Stimulated activated CD4-positive, alpha-beta T cell treated with anti-CD3 and anti-CD28 coated beads, Interleukin-1b, Interleukin-23, amount 100 ng/mL, for 4 hours (primary cell): ENCODE data around the gene OR6K6.

Experiments
- DNase-seq, 2 donors: peaks; one replicate each; pipeline ENCODE4 v3.0.0-alpha.2; 2020; ENCODE audit warnings: low read depth in 2 of 2

The OR6K6 gene, protein sequence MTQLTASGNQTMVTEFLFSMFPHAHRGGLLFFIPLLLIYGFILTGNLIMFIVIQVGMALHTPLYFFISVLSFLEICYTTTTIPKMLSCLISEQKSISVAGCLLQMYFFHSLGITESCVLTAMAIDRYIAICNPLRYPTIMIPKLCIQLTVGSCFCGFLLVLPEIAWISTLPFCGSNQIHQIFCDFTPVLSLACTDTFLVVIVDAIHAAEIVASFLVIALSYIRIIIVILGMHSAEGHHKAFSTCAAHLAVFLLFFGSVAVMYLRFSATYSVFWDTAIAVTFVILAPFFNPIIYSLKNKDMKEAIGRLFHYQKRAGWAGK

DNA sequence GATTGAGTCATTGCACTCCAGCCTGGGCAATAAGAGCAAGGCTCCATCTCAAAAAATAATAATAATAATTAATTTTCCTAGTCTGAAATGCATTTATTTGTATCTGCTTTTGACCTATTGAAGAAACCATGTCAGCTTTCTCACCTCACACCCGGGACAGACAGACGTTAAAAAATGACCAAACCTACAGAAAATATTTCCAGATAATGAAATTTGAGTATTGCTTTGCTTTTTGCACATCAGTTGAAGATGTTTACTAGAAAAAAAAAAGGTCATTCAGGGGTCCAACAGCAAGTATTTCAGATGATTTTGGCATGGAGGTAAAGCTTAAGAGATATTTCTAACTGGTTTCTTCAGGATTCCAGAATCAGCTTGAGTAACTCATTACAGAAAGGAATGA is at the start of gene OR6K6:
Gene OR6K6, plus strand, starts transcription at position 301 of the 400 bp plus-strand sequence. CDS start 168 bp downstream, outside the sequence.
- DNase-seq = no peak

DNA sequence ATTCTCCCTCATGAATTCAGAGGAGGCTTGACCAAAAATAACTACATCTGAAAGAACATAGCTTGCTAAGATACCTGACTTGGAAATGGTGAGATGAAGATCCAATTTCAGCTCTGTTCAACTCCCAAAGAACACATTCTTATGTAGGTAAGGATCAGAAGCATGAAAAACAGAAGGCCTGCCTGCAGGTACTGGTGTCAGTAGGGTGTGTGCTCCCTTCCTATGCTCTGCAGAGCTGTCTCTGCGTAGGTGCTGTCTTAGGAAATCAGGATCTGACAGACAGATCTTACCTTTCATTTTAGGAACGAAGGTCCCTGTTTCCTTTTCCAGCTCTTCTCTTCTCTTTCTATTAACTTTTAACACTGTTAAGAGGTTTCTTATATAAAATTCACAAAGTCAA is 48.4 kb upstream of the OR6K6 start:
- DNase-seq = no peak

DNA sequence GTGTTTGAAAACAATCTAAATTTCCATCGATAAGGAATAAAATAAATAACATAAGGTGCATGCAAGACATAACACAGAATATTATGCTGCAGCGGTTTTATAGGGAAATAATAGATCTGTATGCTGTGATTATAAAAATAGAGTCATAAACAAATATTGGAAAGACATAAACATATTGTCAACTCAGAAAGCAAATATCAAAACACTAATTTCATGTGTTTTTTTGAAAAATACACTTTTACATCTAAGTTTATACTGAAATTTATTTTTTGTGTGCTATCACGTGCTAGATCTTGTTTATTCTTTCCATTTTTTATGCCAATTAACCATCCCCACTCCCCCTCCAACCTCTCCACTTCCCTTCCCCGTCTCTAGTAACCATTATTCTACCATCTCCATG is 43.4 kb upstream of the OR6K6 start:
- no peak for DNase-seq

DNA sequence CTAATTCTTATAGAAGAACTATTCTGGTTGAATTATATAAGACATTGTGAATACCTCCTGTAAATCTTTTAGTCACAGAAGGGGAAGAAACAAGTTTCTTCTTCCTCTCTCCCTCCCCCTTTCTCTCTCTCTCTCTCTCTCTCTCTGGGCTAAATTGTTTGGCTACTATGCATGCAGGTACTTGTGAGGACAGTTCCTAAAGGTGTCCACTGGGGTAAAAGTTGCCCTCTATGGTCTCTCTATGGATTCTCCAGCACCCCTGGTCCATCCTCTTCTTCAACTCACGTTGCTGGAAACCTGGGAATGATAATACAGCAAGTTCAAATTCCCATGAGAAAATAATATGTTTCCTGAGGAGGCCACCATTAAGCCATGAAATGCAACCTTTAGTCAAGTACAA is 39.8 kb upstream of the OR6K6 start:
- no peak for DNase-seq

DNA sequence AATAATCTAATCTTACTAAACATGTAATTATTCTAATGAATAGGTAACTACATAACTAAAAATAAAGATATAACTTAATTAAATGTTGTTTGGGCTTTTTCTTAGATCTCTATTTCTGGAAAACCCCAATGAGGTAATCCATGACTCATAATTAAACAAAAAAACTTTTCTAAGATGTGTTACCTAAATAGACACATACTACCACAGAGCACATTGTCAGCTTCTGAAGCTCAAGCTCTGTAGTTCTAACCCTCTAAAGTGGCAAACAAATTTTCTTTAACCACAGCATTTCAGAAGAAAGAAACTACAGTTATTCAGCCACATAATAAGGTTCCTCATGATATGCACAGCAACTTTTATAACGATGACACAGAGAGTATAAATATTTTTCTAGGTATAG is 38.2 kb upstream of the OR6K6 start:
- no peak for DNase-seq

DNA sequence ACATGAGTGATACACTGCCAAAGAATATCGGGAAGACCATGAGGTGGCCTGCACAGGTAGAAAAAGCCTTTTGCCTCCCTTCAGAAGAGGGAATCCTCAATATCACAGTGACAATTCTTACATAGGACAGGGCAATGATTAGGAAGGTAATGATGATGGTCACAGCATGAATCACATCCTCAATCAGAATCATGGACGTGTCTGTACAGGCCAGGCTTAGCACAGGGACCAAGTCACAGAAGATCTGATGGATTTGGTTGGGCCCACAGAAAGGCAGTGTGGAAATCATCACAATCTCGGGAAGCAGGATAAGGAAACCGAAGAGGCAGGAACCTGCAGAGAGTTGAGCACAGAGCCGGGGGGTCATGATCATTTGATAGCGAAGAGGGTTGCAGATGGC is 37.2 kb upstream of the OR6K6 start:
- DNase-seq = no peak

DNA sequence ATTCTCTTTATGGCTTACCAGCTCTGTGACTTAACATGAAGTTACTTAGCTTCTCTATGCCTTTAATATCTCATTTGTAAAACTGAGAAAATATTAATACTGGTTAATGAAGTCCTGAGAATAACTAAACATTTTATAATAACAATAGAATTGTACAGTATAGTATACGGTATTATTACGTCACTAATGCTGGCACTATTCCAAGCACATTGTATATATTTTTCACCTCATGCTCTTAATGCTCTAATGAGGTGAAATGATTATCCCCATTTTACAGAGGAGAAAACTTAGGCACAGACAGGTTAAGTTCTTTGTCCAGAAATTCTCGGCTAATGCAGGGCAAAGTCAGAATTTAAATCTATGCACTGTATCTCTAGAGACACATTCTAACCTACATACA is 34.9 kb upstream of the OR6K6 start:
- no peak for DNase-seq

DNA sequence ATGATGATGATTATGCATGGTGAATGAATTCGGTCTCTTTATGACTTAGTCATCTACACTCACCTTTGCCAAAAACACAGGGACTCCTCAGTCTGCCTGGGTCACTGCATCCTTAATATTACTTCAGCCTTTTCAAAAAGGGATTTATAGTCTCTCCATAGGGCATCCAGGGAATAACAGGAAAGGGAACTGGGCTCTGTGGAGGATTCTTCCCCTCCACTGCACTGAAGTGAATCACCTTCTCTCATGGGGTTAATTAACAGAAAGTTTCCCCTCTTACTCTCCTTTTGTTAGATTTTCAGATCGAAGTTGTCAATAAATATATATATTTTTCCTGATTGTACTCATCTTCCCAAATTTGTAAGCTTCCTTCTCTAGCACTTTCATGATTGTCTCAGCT is 33.9 kb upstream of the OR6K6 start, which contains the start of gene OR6K3:
Gene OR6K3, minus strand, starts transcription at position 101 of the 400 bp plus-strand sequence. CDS start 2,605 bp downstream, outside the sequence.
- no peak for DNase-seq

DNA sequence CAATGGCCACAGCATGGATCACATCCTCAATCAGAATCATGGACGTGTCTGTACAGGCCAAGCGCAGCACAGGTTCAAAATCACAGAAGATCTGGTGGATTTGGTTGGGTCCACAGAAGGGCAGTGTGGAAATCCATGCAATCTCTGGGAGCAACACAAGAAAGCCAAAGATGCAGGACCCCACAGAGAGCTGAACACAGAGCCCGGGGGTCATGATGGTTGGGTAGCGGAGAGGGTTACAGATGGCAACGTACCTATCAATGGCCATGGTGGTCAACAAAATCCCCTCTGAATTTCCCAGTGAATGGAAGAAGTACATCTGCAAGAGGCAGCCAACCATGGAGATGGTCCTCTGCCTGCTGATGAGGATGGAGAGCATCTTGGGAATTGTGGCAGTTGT is 30.1 kb upstream of the OR6K6 start:
- DNase-seq = no peak

DNA sequence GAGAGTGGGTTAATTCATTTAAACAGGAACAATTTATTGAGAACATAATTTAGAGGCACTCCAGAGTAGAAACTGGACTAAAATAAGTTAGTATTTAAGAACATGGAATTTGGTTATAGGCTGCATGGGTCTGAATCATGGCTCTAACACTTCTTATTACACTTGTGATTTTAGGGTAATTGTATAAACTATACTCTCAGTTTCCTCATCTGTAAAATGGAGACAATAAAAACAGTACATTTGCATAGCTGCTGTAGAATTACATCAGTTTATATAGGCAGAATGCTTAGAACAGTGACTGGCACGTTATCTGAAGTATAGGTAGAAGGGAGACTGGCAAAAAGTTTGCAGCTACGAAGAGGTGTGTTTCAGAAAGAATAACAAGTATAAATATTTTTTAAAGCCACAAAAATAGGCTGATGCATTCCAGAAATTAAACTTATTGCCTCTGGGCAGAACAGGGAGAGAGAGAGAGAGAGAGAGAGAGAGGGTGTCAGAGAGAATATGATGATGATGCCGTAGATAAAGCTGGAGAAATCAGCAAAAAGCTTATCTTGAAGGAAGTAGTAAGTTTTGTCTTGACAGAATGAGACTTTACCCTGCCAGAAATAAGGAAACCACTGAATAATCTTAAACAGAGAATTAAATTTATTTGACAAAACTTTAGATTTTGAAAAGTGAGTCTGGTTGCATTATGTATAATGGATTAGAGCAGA is 25.9 kb upstream of the OR6K6 start:
- DNase-seq = no peak

DNA sequence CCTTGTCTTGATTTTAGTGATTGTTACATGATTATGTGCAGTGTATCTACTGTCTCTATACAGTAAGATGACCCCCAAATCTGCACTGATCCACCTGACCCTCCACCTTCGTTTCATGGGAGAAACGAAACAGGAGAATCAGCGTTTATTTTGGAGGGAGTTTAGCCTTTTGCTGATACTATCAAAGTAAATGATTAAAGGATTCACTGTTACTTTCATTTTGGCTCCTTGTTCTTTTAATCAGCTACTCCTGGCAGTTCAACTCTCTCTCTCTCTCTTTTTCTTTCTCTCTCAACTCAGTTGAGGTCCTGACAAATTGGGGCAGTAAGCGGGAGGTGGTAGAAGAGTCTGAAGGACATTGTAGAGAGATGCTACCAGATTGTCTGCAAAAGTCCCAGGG is 24.1 kb upstream of the OR6K6 start:
- DNase-seq = no peak

DNA sequence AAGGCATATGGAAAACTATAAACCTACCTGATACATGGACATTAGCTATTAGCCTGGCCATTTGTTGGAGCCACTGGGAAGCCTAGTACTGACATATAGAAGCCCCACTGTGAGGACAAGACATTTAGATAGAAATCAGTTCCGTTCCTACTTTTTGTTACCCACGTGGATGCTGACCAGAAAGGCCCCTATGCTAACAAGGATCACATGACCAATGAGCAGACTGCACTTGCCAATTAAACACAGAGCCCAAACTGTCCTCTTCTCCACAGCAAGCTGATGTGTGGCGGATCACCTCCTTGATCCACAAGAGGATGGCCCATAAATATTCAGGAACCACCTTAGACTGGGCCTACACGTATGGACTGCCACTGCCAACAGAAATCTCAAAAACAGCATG is 22.8 kb upstream of the OR6K6 start:
- no peak for DNase-seq

DNA sequence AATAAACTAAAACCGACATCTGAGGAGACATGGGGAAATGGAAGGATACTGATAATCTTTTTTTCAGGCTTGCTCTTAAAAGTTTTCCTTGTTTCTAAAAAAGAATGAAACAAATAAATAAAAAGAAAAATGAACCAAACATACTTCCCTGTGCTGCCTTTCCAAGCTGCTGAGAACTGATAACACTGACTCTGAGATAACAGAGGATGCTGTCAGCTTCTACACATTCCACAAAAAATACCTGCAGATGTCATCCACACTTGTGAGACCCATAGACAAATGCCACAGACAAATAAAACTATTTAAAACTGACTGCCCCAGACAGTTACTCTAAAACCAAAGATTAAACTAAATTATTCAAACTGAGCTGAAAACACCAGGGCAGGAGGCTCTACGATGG is 22.0 kb upstream of the OR6K6 start:
- no peak for DNase-seq

DNA sequence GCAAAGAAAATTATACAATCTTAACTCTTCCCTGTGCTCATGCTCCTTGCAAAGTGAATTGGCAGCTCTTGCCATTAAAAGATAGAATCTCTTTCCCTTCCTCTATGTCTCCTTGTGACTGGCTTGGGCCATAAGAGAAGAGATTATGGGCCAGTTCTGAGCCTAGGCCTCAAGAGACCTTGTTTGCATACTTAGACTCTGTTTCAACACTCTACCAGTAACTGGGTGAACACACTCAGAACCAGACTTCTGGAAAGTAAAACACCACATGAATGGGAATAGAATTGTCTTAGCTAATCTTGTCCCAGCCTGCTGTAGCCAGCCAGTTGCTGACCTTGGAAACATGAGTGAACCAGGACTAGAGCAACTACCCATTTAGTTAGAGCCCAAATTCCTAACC is 18.7 kb upstream of the OR6K6 start:
- no peak for DNase-seq

DNA sequence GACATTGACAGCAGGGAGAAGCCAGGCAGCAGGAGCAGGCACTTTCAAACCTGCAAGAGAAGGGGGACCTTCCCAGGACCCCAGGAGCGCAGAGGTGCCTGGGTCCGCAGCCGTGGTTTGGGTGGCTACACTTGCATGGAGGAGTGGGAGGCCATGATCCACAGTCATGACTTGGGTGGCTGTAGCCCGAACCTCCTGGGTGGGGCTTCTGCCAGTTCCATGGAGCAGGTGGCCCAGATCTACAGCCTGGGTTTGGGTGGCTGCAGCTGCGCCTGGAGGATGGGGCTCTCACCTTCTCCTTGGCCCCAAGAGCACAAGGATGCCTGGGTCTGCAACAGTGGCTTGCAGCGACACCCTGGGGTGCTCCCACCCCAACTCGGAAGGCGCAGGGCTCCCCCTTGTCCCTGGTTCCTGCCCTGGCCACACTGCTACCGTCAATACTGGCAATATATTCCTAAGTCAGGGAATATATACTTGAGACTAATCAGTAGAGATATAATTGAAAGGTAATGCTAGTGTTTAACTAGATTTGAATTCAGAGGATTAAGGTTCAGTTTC is 2.3 kb upstream of the OR6K6 start:
- DNase-seq = no peak

DNA sequence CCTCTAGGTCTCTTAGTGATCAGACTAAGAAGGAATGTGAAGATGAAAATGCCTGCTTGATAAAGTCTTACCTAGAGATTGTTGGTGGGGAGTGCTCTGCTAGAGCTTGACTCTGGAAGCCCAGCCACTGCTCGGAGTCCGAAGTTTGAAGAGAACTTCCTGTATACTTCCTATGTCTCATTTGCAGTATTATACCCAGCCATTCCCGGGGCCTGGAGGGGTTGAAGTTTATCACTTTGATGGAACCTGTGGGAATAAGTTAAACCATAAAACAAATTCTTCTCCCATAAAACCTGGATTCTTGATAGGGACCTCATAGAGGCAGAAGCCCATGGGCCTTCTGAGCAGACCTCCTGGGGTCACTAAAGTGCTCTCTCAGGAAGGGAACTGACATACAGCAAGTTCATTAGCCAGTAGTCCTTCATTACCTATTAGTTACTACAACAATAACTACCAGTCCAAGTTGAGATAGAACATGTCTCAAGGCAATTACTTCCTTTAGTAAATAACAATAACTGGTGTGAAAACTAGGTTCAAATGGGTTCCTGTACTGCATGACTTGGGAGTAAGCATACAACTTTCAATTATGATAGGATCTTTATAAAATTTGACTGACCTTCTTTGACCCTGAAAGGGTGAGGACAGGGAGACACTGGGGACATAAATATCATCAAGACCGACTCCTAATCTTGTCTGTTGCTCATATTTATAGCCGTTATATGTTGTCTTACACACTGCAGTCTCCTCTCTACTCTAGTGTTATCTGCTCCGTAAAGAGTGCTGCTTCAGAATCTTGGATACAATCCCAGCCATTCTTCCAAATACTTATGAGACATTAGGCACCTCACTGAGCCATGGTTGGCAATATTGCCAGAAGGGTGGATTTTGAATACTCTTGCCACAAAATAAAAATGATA is 17.7 kb downstream of the OR6K6 start, which contains the start of gene OR6N1:
Gene OR6N1, minus strand, starts transcription at position 246 of the 917 bp plus-strand sequence. CDS start 5,513 bp downstream, outside the sequence.
- no peak for DNase-seq

DNA sequence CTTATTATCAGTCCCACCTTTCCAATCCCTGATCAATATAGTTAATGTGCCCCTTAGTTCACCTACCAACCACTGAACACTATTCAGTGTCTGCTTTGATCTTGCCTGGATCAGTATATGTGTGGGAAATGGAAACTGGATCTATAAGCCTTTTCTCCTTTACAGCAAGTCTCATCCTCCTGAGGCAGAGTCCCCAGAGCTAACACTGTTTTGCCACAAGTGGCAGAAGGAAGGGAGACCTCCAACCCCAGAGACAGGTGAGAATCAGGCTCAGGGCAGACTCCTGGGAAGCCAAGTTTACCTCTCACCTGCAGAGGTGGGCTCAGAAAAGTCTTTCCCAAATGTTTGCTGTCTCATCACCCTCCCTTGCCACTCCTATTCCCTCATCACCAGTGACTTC is 26.6 kb downstream of the OR6K6 start, which contains the start of gene OR6N2:
Gene OR6N2, minus strand, starts transcription at position 101 of the 400 bp plus-strand sequence. CDS start 3,569 bp downstream, outside the sequence.
- no peak for DNase-seq

DNA sequence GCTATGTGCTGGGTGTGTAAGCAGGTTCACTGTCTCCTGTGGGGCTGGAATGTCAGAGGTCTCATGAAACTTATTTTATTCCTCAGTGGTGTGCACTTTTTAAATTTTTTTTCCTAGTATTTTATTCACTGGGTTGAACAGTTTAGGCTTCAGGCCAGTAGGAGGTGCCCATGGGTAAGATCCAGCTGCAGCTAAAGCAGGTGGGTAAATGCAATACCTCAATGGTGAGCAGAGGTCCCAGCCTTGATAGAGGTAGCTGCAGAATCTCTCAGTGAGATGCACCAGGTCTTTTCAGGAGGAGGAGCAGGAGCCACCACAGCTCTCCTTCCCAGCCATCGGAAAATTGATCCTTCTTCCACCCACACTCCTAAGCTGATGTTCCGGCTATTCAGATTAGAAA is 39.1 kb downstream of the OR6K6 start:
- peak; percentile 6 to 7 for DNase-seq

DNA sequence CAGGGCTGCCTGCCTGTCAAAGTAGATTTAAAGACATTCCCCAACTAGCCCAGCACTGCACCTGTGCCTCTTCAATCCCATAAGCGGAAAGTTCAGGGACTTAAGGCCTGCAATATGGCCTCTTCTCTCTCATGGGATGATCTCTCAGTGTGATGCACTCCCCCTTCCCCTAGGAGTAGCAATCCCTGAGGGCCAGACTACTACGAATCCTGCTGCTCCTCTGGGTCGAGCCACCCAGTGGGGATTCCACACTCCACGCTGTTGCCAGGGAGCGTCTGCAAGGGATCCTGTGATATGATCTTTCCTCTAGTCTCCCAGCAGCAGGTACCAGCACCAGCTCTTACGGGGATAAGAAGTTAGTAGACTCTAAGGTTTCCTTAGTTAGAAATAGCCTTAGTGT is 39.7 kb downstream of the OR6K6 start:
- no peak for DNase-seq

DNA sequence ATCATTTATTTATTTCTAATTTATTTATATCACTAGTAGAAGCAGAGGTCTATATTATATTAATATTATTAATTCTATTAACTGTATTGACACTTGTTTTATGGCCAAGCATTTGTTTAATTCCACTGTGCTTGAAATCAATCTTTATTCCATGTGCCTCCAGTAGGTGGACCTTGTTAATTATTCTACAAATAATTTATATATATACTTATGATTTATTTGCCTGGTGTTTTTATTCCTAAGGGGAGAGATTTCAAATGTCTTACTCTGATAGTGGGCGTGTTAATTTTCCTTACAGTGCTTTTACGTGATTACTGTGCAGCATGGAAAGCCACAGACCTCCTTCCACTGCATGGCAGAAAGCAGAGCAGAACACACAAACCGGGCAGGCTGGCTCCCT is 44.0 kb downstream of the OR6K6 start:
- no peak for DNase-seq

DNA sequence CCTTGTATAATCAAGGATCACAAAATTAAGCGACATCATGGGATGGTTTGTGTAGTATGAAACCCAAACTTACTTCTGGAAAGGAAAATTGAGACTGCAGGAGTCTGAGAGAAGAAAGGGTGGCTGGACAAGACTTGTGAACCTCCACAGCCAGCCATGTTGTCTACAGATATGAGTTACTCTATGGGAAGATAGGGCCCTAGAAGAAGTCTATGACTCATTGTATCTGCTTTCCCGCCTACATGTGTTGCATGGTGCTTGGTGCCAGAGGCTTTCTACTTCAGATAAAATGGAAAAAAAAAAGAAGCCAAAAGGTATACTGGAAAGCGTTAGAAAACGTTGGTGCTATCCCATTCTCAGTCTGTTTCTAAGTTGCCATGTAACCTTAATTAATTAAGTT is 45.2 kb downstream of the OR6K6 start:
- no peak for DNase-seq

DNA sequence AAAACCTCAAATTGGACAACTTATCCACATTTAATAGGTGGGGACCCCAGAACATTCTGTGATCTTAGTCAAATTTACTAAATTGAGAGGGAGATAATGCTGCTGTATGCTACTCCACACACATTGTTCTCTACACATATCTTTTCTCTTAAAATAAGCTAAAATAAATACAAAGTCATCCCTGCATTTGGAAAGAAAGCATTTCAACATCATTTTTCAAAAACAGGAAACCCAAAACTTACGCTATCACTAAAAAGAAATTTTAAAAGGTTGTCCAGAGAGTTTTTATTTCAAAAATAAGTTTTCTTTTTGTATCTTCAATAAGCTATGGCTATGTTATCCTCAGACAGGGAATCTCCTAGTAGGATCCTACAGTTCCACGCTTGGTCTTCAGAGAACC is 46.0 kb downstream of the OR6K6 start:
- DNase-seq = no peak
